A673 (cell line): ENCODE data around the gene PHF21A. TPM values are rescaled to one million over a fixed set of nuclear protein-coding genes. Genes with fewer than 3 reads are reported as not detected.

Experiments used
- BruUV-seq: library from RNA; stranded (reverse); fragments of 400-500 nt; replicated peaks from 2 replicates; lab custom pipeline; 2021; lab: Mats Ljungman, UMichigan
- CTCF ChIA-PET: fragments of 300-600 bp; sonication (Branson Sonifier 250); formaldehyde crosslinking; loops from one replicate; lab custom pipeline; 2022; ENCODE audit warnings: antibody characterized with exemption; lab: Charles Lee
- POLR2A ChIA-PET: fragments of 300-600 bp; sonication (Branson Sonifier 250); formaldehyde crosslinking; loops from one replicate; lab custom pipeline; 2022; ENCODE audit warnings: antibody characterized with exemption; ENCODE audit not compliant: low non-redundant PET; lab: Charles Lee
- DNase-seq: peaks from one replicate; pipeline ENCODE4 v3.0.0-alpha.2; 2015; ENCODE audit warnings: low spot score
- H3K27ac ChIP-seq: fragments of 200-600 bp; sonication (generic); 2 replicates; pipeline ENCODE4 v1.5.1; 2016; ENCODE audit warnings: mixed run types, low read depth, mild to moderate bottlenecking, mixed read lengths, antibody characterized with exemption, low read length; ENCODE audit not compliant: poor library complexity, severe bottlenecking
- H3K27me3 ChIP-seq: fragments of 200-600 bp; sonication (generic); replicated peaks from 2 replicates; pipeline ENCODE4 v1.6.1; 2017; ENCODE audit warnings: mixed run types, low read depth, mild to moderate bottlenecking, mixed read lengths, antibody characterized with exemption, low read length; ENCODE audit not compliant: insufficient read depth, poor library complexity
- H3K36me3 ChIP-seq: fragments of 200-600 bp; sonication (generic); 2 replicates; pipeline ENCODE4 v1.6.1; 2016; ENCODE audit warnings: mixed run types, mild to moderate bottlenecking, mixed read lengths, antibody characterized with exemption, low read length; ENCODE audit not compliant: insufficient read depth, poor library complexity, severe bottlenecking
- H3K4me1 ChIP-seq: fragments of 200-600 bp; sonication (generic); 2 replicates; pipeline ENCODE4 v1.6.1; 2017; ENCODE audit warnings: mixed run types, mild to moderate bottlenecking, mixed read lengths, antibody characterized with exemption, low read length; ENCODE audit not compliant: insufficient read depth, poor library complexity, severe bottlenecking
- H3K4me3 ChIP-seq: fragments of 200-600 bp; sonication (generic); 2 replicates; pipeline ENCODE4 v1.5.1; 2016; ENCODE audit warnings: low read depth, mixed run types, mild to moderate bottlenecking, mixed read lengths, low read length; ENCODE audit not compliant: poor library complexity, severe bottlenecking
- H3K9me3 ChIP-seq: fragments of 200-600 bp; sonication (generic); 2 replicates; pipeline ENCODE4 v1.6.1; 2016; ENCODE audit warnings: mixed run types, low read depth, mild to moderate bottlenecking, mixed read lengths, antibody characterized with exemption, low read length; ENCODE audit not compliant: poor library complexity, severe bottlenecking
- CTCF ChIP-seq: fragments of 300-800, 200-600 bp; sonication (generic); conservative IDR thresholded peaks from 2 replicates; pipeline ENCODE4 v1.5.1; 2017; ENCODE audit warnings: low read depth, mild to moderate bottlenecking, antibody characterized with exemption, low read length, moderate library complexity, mixed read lengths
- EZH2 ChIP-seq: fragments of 200-600 bp; sonication (generic); IDR thresholded peaks from 2 replicates; pipeline ENCODE4 v1.6.1; 2017; ENCODE audit warnings: borderline replicate concordance, low read depth, mild to moderate bottlenecking, mixed read lengths, antibody characterized with exemption, low read length; ENCODE audit not compliant: poor library complexity, severe bottlenecking
- intact Hi-C: fragments of 100-400 bp; cut with micrococcal nuclease; formaldehyde crosslinking; loops from one replicate; pipeline ENCODE4 v1.10.0; 2022; ENCODE audit not compliant: unreplicated experiment
- total RNA-seq: library from RNA; stranded (reverse); gene quantifications from 2 replicates; pipeline ENCODE4 v1.2.3, GENCODE V29; 2021

The PHF21A gene
- total RNA-seq, 1 experiment from 2014 or later: 77.2 TPM

- intact Hi-C loops: no loop called here
- no peak overlapping the region for H3K27ac ChIP-seq
- TF ChIP-seq EZH2 (no peak), CTCF (no peak)
- no peak for DNase-seq
- no peaks in the 10 kb centered on the region for H3K4me1 ChIP-seq
- H3K36me3 ChIP-seq: peaks cover 5% of the 10 kb centered on the region
- CTCF ChIA-PET: no interaction called here
- no peak overlapping the region for H3K4me3 ChIP-seq
- BruUV-seq: no TSS peak
- no peaks in the 10 kb centered on the region for H3K9me3 ChIP-seq
- POLR2A ChIA-PET: no interaction called here
- H3K27me3 ChIP-seq: no peaks in the 10 kb centered on the region
Observed at GRCh38 chr11:46090375-46090774, 30.9 kb downstream of the PHF21A start.

- DNase-seq: no peak
- H3K9me3 ChIP-seq: no peaks in the 10 kb centered on the region
- BruUV-seq: no TSS peak
- CTCF ChIA-PET: interaction anchor here (1.2 kb wide), 1 partner anchor 115 kb away, joined by 4 read pairs; no protein-coding TSS in a partner anchor
- intact Hi-C loops: no loop called here
- H3K27ac ChIP-seq: no peak overlapping the region
- H3K36me3 ChIP-seq: peaks cover 10% of the 10 kb centered on the region
- TF ChIP-seq EZH2 (no peak), CTCF (no peak)
- POLR2A ChIA-PET: no interaction called here
- no peaks in the 10 kb centered on the region for H3K27me3 ChIP-seq
- H3K4me1 ChIP-seq: no peaks in the 10 kb centered on the region
- no peak overlapping the region for H3K4me3 ChIP-seq
Observed at GRCh38 chr11:46079662-46080061, 41.6 kb downstream of the PHF21A start.

DNA sequence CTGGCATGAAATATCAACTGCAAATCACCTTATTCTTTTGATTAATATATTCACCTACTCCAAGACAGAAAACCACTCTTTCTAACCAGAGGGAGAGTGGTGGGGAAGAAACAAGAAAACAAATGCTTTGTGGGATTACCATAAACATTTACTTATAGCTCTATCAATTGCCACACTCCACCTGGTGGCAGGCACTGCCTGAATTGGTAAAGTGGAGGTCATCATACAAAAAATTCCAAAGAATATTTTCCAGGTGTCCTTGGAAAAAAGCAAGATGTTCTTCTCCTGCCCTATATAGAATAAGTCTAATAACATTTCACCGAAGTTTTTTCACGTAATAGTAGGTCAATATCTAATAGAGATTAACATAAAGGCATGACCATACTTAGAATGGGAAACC lies 45.3 kb downstream of the PHF21A start:
- Histone ChIP-seq H3K27me3 (no peaks in the 10 kb centered on the region), H3K9me3 (no peaks in the 10 kb centered on the region), H3K4me3 (no peak overlapping the region), H3K27ac (no peak overlapping the region), H3K4me1 (no peaks in the 10 kb centered on the region), H3K36me3 (no peaks in the 10 kb centered on the region)
- intact Hi-C loops: no loop called here
- no TSS peak for BruUV-seq
- peak; percentile 41; the same call in 1 of the 2 replicates for TF ChIP-seq CTCF
- TF ChIP-seq EZH2: no peak
- DNase-seq: no peak
- POLR2A ChIA-PET: no interaction called here
- CTCF ChIA-PET: no interaction called here
